MCF 10A (cell line): ENCODE measurements around the gene DNAH12. TPM values are rescaled to one million over a fixed set of nuclear protein-coding genes. Genes with fewer than 3 reads are reported as not detected.

ENCODE experiments used
- BruUV-seq: library from RNA; stranded (reverse); fragments of 400-500 nt; replicated peaks from 2 replicates; lab custom pipeline; 2021; lab: Mats Ljungman, UMichigan
- CTCF ChIA-PET: fragments of 300-600 bp; sonication (Branson Sonifier 250); formaldehyde crosslinking; extraction: SDS; loops from one replicate; lab custom pipeline; 2021; ENCODE audit warnings: antibody characterized with exemption, inconsistent platforms; lab: Yijun Ruan, JAX
- POLR2A ChIA-PET: fragments of 300-600, 350-650 bp; sonication (Branson Sonifier 250); formaldehyde crosslinking; extraction: SDS; loops from one replicate; lab custom pipeline; 2020; ENCODE audit warnings: antibody characterized with exemption, inconsistent platforms; lab: Yijun Ruan, JAX
- DNase-seq: peaks from one replicate; pipeline ENCODE4 v3.0.0-alpha.2; 2018; ENCODE audit not compliant: unreplicated experiment
- H3K27ac Mint-ChIP-seq: one replicate; pipeline ENCODE4 v1.8.0; 2022; ENCODE audit warnings: mild to moderate bottlenecking, low read depth, mixed read lengths; ENCODE audit not compliant: unreplicated experiment
- H3K27me3 Mint-ChIP-seq: one replicate; pipeline ENCODE4 v1.8.0; 2022; ENCODE audit warnings: mixed read lengths; ENCODE audit not compliant: insufficient read depth, unreplicated experiment
- H3K36me3 Mint-ChIP-seq: one replicate; pipeline ENCODE4 v1.8.0; 2022; ENCODE audit warnings: mild to moderate bottlenecking, moderate library complexity, mixed read lengths; ENCODE audit not compliant: insufficient read depth, unreplicated experiment
- H3K4me1 Mint-ChIP-seq: one replicate; pipeline ENCODE4 v1.8.0; 2022; ENCODE audit warnings: mixed read lengths; ENCODE audit not compliant: insufficient read depth, unreplicated experiment
- H3K4me3 Mint-ChIP-seq: one replicate; pipeline ENCODE4 v1.8.0; 2022; ENCODE audit warnings: mild to moderate bottlenecking, moderate library complexity, mixed read lengths; ENCODE audit not compliant: unreplicated experiment
- H3K9me3 Mint-ChIP-seq: one replicate; pipeline ENCODE4 v1.8.0; 2022; ENCODE audit warnings: mixed read lengths; ENCODE audit not compliant: unreplicated experiment
- CTCF ChIP-seq: fragments of 200-600 bp; IDR thresholded peaks from one replicate; pipeline ENCODE4 v1.8.0; 2022; ENCODE audit warnings: antibody characterized with exemption, mild to moderate bottlenecking; ENCODE audit not compliant: unreplicated experiment
- intact Hi-C: fragments of 100-400 bp; cut with micrococcal nuclease; formaldehyde crosslinking; loops from 2 replicates; pipeline ENCODE4 v1.14.1; 2022
- total RNA-seq: library from RNA; stranded (reverse); gene quantifications from 2 replicates; pipeline ENCODE4 v1.2.3, GENCODE V29; 2022

The DNAH12 gene
- total RNA-seq, 1 experiment from 2014 or later, result 0.58 TPM

GRCh38 chr3:57572096-57572495 is 28.0 kb upstream of the DNAH12 start:
- Mint-ChIP-seq H3K27me3 (no peaks in the 10 kb centered on the region), H3K36me3 (peaks cover 89% of the 10 kb centered on the region), H3K4me3 (no peak overlapping the region), H3K4me1 (peaks cover 6% of the 10 kb centered on the region), H3K9me3 (no peaks in the 10 kb centered on the region), H3K27ac (no peak overlapping the region)
- ChIA-PET CTCF (no interaction called here), POLR2A (interaction anchor here (0.5 to 2.0 kb wide), 6 partner anchors 9 to 25 kb away, joined by 3 to 7 read pairs (median 4); partner anchors contain the start of genes ARF4 and PDE12)
- intact Hi-C loops, result no loop called here
- no peak for DNase-seq
- no peak for TF ChIP-seq CTCF
- no TSS peak for BruUV-seq

- H3K27ac Mint-ChIP-seq, result peak overlapping the region; percentile 6
- DNase-seq, result no peak
- intact Hi-C loops, result no loop called here
- BruUV-seq, result no TSS peak
- no peaks in the 10 kb centered on the region for H3K9me3 Mint-ChIP-seq
- ChIA-PET POLR2A (interaction anchor here (0.8 to 2.0 kb wide), 4 partner anchors 13 to 27 kb away, joined by 3 to 7 read pairs (median 6); partner anchors contain the start of genes ARF4 and PDE12), CTCF (no interaction called here)
- TF ChIP-seq CTCF, result no peak
- no peaks in the 10 kb centered on the region for H3K27me3 Mint-ChIP-seq
- peaks cover 89% of the 10 kb centered on the region for H3K36me3 Mint-ChIP-seq
- H3K4me1 Mint-ChIP-seq, result peaks cover under 1% of the 10 kb centered on the region
- H3K4me3 Mint-ChIP-seq, result no peak overlapping the region
These were observed 26.7 kb upstream of the DNAH12 start for GRCh38 chr3:57570878-57571277.

- no peak for DNase-seq
- intact Hi-C loops, result no loop called here
- Mint-ChIP-seq H3K4me3 (no peak overlapping the region), H3K27ac (no peak overlapping the region), H3K4me1 (no peaks in the 10 kb centered on the region), H3K9me3 (no peaks in the 10 kb centered on the region), H3K36me3 (peaks cover 87% of the 10 kb centered on the region), H3K27me3 (no peaks in the 10 kb centered on the region)
- CTCF ChIA-PET, result interaction anchor here (0.6 kb wide), 2 partner anchors 308 to 564 kb away, joined by 3 read pairs; no protein-coding TSS in a partner anchor
- POLR2A ChIA-PET, result interaction anchor here (0.8 to 1.0 kb wide), 2 partner anchors 12 to 14 kb away, joined by 3 to 5 read pairs; partner anchors contain the start of gene PDE12
- no TSS peak for BruUV-seq
- no peak for TF ChIP-seq CTCF
These were observed 25.8 kb upstream of the DNAH12 start for GRCh38 chr3:57569859-57570450.

GRCh38 chr3:57559526-57559925 is 15.4 kb upstream of the DNAH12 start:
- H3K9me3 Mint-ChIP-seq, result no peaks in the 10 kb centered on the region
- H3K4me3 Mint-ChIP-seq, result peak overlapping the region; percentile 25
- ChIA-PET POLR2A (interaction anchor here (2.1 to 8.3 kb wide), 2 partner anchors 19 to 37 kb away, joined by 12 to 153 read pairs; partner anchors contain the start of gene ARF4), CTCF (interaction anchor here (0.6 kb wide), 1 partner anchor 37 kb away, joined by 3 read pairs; no protein-coding TSS in a partner anchor)
- peak; percentile 40 for DNase-seq
- H3K27ac Mint-ChIP-seq, result no peak overlapping the region
- BruUV-seq, result TSS peak; percentile 1
- no peaks in the 10 kb centered on the region for H3K27me3 Mint-ChIP-seq
- peaks cover 54% of the 10 kb centered on the region for H3K36me3 Mint-ChIP-seq
- peaks cover 12% of the 10 kb centered on the region for H3K4me1 Mint-ChIP-seq
- intact Hi-C loops, result loop anchor here (5.0 kb wide), 1 partner anchor 38 kb away; the partner anchor contains the start of gene ARF4
- TF ChIP-seq CTCF, result no peak
